H1 (cell line): ENCODE data around the gene GJA10. TPM values are rescaled to one million over a fixed set of nuclear protein-coding genes. Genes with fewer than 3 reads are reported as not detected.

Source experiments
- BCL11A ChIP-seq, 2 experiments: IDR thresholded peaks; one replicate each; pipeline ENCODE4 v1.6.1; 2011; ENCODE audit warnings: low read depth in 2 of 2, low read length in 2 of 2, mild to moderate bottlenecking in 2 of 2
- EGR1 ChIP-seq: IDR thresholded peaks from 2 replicates; pipeline ENCODE4 v1.6.1; 2011; ENCODE audit warnings: low read depth, low read length, borderline replicate concordance
- SIX5 ChIP-seq: IDR thresholded peaks from 2 replicates; pipeline ENCODE4 v1.6.1; 2011; ENCODE audit warnings: mild to moderate bottlenecking, low read depth, low read length
- polyA plus RNA-seq, 7 experiments: library from polyadenylated mRNA; depleted of rRNA in 3 of 7; stranded (reverse) in 5 of 7; unstranded in 2 of 7; fragments of >200 nt in 5 of 7; fragments of 200-250 nt in 2 of 7; gene quantifications; 1 replicate in 5 of 7; 2 replicates in 1 of 7; 4 replicates in 1 of 7; pipeline versions ENCODE4 v1.2.1 to v1.2.3, GENCODE V29; 2011 to 2013; ENCODE audit warnings: missing spikeins in 2 of 7, mixed read lengths in 2 of 7
- total RNA-seq: library from RNA; stranded (reverse); fragmentation: NEBNext Ultra II Directional; extraction: Animal tissue kit (Norgen Biotek cat#: 25700); gene quantifications from 2 replicates; pipeline ENCODE4 v1.2.1, GENCODE V29; 2021

The GJA10 gene
- total and polyA plus RNA-seq, 2 of the 8 experiments (the other 6 are each of a cell fraction or from before 2014, with no cell fraction given), result 0.21 TPM; not detected in 1

DNA sequence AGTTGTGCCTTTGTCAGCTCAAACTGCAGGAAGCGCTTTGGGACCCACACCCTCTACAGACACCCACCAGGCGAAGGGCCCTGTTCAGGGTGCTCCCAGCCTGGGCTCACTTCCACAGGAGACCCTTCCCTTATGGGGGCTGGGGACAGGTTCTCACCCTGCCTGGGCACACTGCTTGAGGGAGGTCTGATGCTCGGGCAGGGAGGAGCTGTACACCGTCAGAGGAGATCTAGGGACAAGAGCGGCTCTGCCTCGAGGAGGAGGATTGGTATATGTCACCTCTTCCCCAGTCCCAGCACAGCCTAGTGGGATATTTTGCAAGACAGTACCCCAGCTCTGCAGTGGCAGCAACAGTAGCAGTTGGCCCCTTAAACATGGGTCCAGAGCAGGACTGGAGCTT lies 26.9 kb downstream of the GJA10 start (continued):
- no peak for TF ChIP-seq SIX5
- no peak for TF ChIP-seq BCL11A (IDR thresholded peaks at IDR 0.05; ENCODE audit: low read depth in 2 of 2, low read length in 2 of 2)
- TF ChIP-seq EGR1, result no peak
- TF ChIP-seq, all 59 proteins: peak for 0
